AG09309 (cell line): ENCODE results near the gene NEGR1.

ENCODE experiments used
- DNase-seq: peaks from one replicate; pipeline ENCODE4 v3.0.0-alpha.2; 2010; ENCODE audit warnings: low read depth
- H3K4me3 ChIP-seq: 2 replicates; pipeline ENCODE4 v1.5.1; 2011; ENCODE audit warnings: mild to moderate bottlenecking, low read depth, low read length, moderate library complexity; ENCODE audit not compliant: control insufficient read depth
- TF ChIP-seq, protein P1 (sequence below): IDR thresholded peaks from 2 replicates; pipeline ENCODE4 v1.5.1; 2011; ENCODE audit warnings: mild to moderate bottlenecking, low read depth, low read length, inconsistent platforms; ENCODE audit not compliant: insufficient read depth, control insufficient read depth; ENCODE audit errors: missing control alignments

Gene NEGR1

DNA sequence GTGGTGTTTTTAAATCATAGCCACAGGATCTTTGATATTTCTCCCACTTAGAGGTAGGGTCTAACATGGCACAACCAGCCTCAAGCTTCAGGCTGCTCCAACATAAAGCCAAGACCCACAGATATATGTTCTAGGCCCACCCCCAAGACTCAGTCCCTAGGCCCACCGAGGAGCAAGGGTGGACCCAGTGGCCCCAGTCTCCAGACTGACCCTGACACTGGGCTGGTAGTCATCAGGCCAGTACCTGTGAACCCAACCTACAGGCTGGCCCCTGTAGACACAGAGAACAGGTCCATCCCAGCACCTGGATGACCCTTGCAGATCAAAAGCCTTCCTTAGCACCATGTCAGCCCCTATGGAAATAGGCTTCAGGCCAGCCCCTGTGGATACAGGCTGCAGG, 60.5 kb downstream of the NEGR1 start:
- no peak for DNase-seq
- H3K4me3 ChIP-seq = no peak overlapping the region
- TF ChIP-seq, protein P1, sequence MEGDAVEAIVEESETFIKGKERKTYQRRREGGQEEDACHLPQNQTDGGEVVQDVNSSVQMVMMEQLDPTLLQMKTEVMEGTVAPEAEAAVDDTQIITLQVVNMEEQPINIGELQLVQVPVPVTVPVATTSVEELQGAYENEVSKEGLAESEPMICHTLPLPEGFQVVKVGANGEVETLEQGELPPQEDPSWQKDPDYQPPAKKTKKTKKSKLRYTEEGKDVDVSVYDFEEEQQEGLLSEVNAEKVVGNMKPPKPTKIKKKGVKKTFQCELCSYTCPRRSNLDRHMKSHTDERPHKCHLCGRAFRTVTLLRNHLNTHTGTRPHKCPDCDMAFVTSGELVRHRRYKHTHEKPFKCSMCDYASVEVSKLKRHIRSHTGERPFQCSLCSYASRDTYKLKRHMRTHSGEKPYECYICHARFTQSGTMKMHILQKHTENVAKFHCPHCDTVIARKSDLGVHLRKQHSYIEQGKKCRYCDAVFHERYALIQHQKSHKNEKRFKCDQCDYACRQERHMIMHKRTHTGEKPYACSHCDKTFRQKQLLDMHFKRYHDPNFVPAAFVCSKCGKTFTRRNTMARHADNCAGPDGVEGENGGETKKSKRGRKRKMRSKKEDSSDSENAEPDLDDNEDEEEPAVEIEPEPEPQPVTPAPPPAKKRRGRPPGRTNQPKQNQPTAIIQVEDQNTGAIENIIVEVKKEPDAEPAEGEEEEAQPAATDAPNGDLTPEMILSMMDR = no peak

DNA sequence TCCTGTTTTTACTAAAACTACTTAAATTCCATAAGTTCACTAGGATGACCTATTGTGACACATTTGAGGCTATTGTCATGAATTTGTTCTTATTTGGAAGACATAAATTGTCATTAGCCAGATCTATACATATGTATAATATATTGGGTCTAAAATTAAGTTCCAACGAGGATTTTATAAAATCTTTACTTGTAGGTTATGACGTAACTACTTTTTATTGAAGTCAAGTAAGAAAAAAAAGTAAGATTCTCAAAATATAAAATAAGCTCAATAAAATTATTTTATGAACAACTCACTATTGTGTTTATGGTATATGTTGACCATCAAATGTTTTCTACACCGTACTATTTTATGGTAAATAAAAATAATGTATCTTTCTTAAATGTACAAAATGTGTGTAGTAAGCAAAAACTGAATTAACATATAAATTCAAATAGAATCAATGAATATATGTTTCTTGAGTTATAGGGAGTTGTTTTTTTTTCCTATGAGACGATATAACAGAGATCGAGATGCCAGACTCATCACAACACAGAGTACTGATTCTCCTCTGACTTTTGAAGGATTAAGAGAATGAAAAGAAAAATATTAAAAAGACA, 64.1 kb downstream of the NEGR1 start:
- no peak for DNase-seq
- H3K4me3 ChIP-seq = no peak overlapping the region
- TF ChIP-seq, protein P1 = no peak

DNA sequence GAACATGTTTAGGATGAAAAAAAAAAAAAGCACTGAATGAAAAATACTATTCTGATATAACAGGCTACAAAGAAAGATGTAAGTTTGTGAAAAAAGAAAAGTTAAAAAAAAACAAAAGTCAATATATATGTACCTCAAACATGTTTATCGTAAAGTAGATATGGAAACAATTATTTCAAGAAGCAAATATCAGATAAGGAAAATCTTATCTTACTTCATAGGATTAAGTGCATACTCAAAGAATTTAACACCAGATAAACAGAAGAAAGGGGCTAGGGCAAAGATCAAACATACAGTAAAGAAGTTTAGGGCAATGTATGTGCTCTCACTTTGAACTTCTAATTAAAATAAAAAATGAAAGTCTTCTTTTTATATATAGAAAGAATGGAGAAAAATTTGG, 75.3 kb downstream of the NEGR1 start:
- DNase-seq = no peak
- H3K4me3 ChIP-seq = no peak overlapping the region
- TF ChIP-seq, protein P1 = no peak

DNA sequence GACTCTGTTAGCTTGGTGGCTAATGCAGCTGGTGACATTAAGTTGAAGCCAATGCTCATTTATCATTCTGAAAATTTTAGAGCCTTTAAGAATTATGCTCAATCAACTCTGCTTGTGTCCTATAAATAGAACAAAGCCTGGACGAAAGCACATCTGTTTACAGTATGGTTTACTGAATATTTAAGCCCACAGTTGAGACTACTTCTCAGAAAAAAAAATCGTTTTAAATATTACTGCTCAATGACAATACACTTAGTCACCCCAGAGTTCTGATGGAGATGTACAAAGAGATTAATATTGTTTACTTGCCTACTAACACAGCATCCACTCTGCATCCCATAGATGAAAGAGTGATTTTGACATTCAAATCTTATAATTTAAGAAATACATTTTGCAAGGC, 79.6 kb downstream of the NEGR1 start:
- DNase-seq = no peak
- TF ChIP-seq, protein P1 = no peak
- H3K4me3 ChIP-seq = no peak overlapping the region

DNA sequence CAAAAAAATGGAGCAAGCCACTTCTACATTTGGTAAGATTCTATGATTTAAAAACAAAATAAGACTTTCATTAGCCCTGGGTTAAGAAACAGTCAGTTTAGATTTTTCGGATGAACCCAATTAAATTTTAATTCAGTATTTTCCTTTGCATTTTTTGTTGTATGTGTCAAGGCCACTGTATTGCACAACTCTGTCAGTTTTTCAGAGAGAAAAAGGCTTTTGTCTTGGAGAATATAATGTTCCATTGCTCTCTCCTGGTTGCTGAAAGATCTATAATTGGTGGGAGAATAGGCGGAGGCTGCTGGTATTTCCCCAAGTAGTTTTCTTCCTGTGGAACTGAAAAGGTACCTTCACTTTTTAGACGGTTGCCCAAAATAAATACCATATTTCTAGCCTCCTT, 84.6 kb downstream of the NEGR1 start:
- TF ChIP-seq, protein P1 = no peak
- H3K4me3 ChIP-seq = no peak overlapping the region
- no peak for DNase-seq

DNA sequence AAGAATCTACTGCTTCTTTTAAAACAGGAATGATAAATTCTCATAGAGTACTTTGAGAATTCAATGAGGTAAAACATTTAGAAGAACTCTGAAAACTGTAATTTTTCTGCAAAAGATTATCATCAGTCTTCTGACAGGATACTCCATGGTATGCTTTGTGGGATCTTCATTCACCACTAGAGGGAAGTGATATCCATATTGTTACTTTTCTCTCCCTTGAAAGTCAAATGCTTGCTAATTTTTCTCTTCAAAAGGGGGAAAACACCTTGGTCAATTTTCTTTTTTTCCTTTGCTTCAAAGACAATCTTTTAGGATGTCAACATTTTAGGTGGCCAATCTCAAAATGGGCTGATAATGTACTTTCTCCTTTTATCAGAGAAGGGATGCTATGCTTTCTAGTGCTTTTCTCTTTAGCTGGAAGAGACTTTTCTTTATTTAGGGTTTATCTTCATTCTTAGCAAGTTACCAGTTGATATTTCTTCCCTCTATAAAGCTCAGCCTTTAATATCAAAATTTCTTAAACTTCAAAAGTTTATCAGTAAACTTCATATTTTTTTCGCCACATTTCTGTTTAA, 95.5 kb downstream of the NEGR1 start:
- no peak overlapping the region for H3K4me3 ChIP-seq
- TF ChIP-seq, protein P1 = peak; percentile 67
- DNase-seq = no peak
